Vagina (tissue), 2 donors: Measurements from ENCODE around the gene HS6ST2. TPM values are rescaled to one million over a fixed set of nuclear protein-coding genes. Genes with fewer than 3 reads are reported as not detected.

Experiments
- DNase-seq, 2 donors: peaks; one replicate each; pipeline ENCODE4 v3.0.0-alpha.2; 2017; ENCODE audit errors: extremely low spot score in 2 of 2
- H3K27ac ChIP-seq: fragments of 200-600 bp; sonication (generic); one replicate; pipeline ENCODE4 v1.5.1; 2019
- H3K27me3 ChIP-seq: fragments of 200-600 bp; sonication (generic); one replicate; pipeline ENCODE4 v1.5.1; 2019
- H3K36me3 ChIP-seq, 2 donors: fragments of 200-600 bp; sonication (generic); one replicate each; pipeline ENCODE4 v1.5.1; 2017 to 2019
- H3K4me1 ChIP-seq: fragments of 200-600 bp; sonication (generic); one replicate; pipeline ENCODE4 v1.5.1; 2019
- H3K4me3 ChIP-seq, 2 donors: fragments of 200-600 bp; sonication (generic); 1 replicate in 1 of 2; 2 replicates in 1 of 2; pipeline ENCODE4 v1.5.1; 2016 to 2019
- H3K9me3 ChIP-seq: fragments of 200-600 bp; sonication (generic); one replicate; pipeline ENCODE4 v1.5.1; 2019
- CTCF ChIP-seq, 3 experiments: fragments of 450-650 bp in 2 of 3; fragments of 200-600 bp in 1 of 3; sonication (generic) in 1 of 3; IDR thresholded peaks; one replicate each; pipeline ENCODE4 v1.5.1; 2017 to 2019; ENCODE audit warnings: antibody characterized with exemption in 3 of 3, mild to moderate bottlenecking in 2 of 3, moderate library complexity in 2 of 3
- POLR2A ChIP-seq, 2 donors: fragments of 450-650 bp; IDR thresholded peaks; one replicate each; pipeline ENCODE4 v1.6.1; 2017; ENCODE audit warnings: antibody characterized with exemption in 2 of 2, mild to moderate bottlenecking in 2 of 2, moderate library complexity in 2 of 2
- POLR2AphosphoS5 ChIP-seq, 2 donors: sonication (generic); formaldehyde crosslinking; IDR thresholded peaks; one replicate each; pipeline ENCODE4 v1.9.0; 2017; ENCODE audit warnings: antibody characterized with exemption in 2 of 2, mild to moderate bottlenecking in 2 of 2, low read depth in 1 of 2; ENCODE audit not compliant: insufficient read depth in 1 of 2
- intact Hi-C: fragments of 100-400 bp; cut with DNase I; formaldehyde crosslinking; loops from one replicate; pipeline ENCODE4 v1.15.1; 2023
- total RNA-seq: library from RNA; depleted of rRNA; stranded (reverse); fragments of >200 nt; gene quantifications from one replicate; pipeline ENCODE4 v1.2.3, GENCODE V29; 2016

HS6ST2 gene
- total RNA-seq, 1 donor from 2014 or later: 0.74 TPM

- Histone ChIP-seq H3K4me1 (no peaks in the 10 kb centered on the region), H3K27ac (no peak overlapping the region), H3K9me3 (no peaks in the 10 kb centered on the region), H3K4me3 (no peak overlapping the region), H3K36me3 (no peaks in the 10 kb centered on the region), H3K27me3 (no peaks in the 10 kb centered on the region)
- intact Hi-C loops: no loop called here
- DNase-seq: no peak
- no peak for TF ChIP-seq CTCF (IDR thresholded peaks at IDR 0.05)
- no peak for TF ChIP-seq POLR2A (IDR thresholded peaks at IDR 0.05)
- no peak for TF ChIP-seq POLR2AphosphoS5 (IDR thresholded peaks at IDR 0.05; ENCODE audit: insufficient read depth in 1 of 2, low read depth in 1 of 2)
Measured at GRCh38 chrX:132708529-132708928, 249.9 kb downstream of the HS6ST2 start.

GRCh38 chrX:132704769-132705168, 253.7 kb downstream of the HS6ST2 start:
- H3K9me3 ChIP-seq: no peaks in the 10 kb centered on the region
- H3K36me3 ChIP-seq: no peaks in the 10 kb centered on the region
- no peak overlapping the region for H3K27ac ChIP-seq
- no peaks in the 10 kb centered on the region for H3K4me1 ChIP-seq
- no peak for DNase-seq
- intact Hi-C loops: no loop called here
- no peak for TF ChIP-seq POLR2AphosphoS5 (IDR thresholded peaks at IDR 0.05; ENCODE audit: insufficient read depth in 1 of 2, low read depth in 1 of 2)
- no peak for TF ChIP-seq CTCF (IDR thresholded peaks at IDR 0.05)
- no peak for TF ChIP-seq POLR2A (IDR thresholded peaks at IDR 0.05)
- no peak overlapping the region for H3K4me3 ChIP-seq
- H3K27me3 ChIP-seq: no peaks in the 10 kb centered on the region

- H3K4me3 ChIP-seq: no peak overlapping the region
- no peaks in the 10 kb centered on the region for H3K9me3 ChIP-seq
- DNase-seq: no peak
- H3K27ac ChIP-seq: no peak overlapping the region
- no peaks in the 10 kb centered on the region for H3K36me3 ChIP-seq
- no peaks in the 10 kb centered on the region for H3K27me3 ChIP-seq
- no peaks in the 10 kb centered on the region for H3K4me1 ChIP-seq
- intact Hi-C loops: no loop called here
- TF ChIP-seq POLR2AphosphoS5 (IDR thresholded peaks at IDR 0.05; ENCODE audit: insufficient read depth in 1 of 2, low read depth in 1 of 2) (no peak), CTCF (IDR thresholded peaks at IDR 0.05) (no peak), POLR2A (IDR thresholded peaks at IDR 0.05) (no peak)
Measured at GRCh38 chrX:132694382-132694781, 264.0 kb downstream of the HS6ST2 start.

GRCh38 chrX:132692526-132692925, 265.9 kb downstream of the HS6ST2 start:
- Histone ChIP-seq H3K4me3 (no peak overlapping the region), H3K36me3 (no peaks in the 10 kb centered on the region), H3K4me1 (no peaks in the 10 kb centered on the region), H3K27ac (no peak overlapping the region), H3K9me3 (no peaks in the 10 kb centered on the region), H3K27me3 (no peaks in the 10 kb centered on the region)
- intact Hi-C loops: no loop called here
- TF ChIP-seq POLR2A (IDR thresholded peaks at IDR 0.05) (no peak), POLR2AphosphoS5 (IDR thresholded peaks at IDR 0.05; ENCODE audit: insufficient read depth in 1 of 2, low read depth in 1 of 2) (no peak), CTCF (IDR thresholded peaks at IDR 0.05) (no peak)
- DNase-seq: no peak

GRCh38 chrX:132692066-132692465, 266.4 kb downstream of the HS6ST2 start:
- intact Hi-C loops: no loop called here
- Histone ChIP-seq H3K4me1 (no peaks in the 10 kb centered on the region), H3K27me3 (no peaks in the 10 kb centered on the region), H3K27ac (no peak overlapping the region), H3K36me3 (no peaks in the 10 kb centered on the region), H3K9me3 (no peaks in the 10 kb centered on the region), H3K4me3 (no peak overlapping the region)
- no peak for DNase-seq
- TF ChIP-seq POLR2AphosphoS5 (IDR thresholded peaks at IDR 0.05; ENCODE audit: insufficient read depth in 1 of 2, low read depth in 1 of 2): no peak
- TF ChIP-seq POLR2A (IDR thresholded peaks at IDR 0.05): no peak
- TF ChIP-seq CTCF (IDR thresholded peaks at IDR 0.05): no peak
